ENCODE data around the gene CD37. TPM values are rescaled to one million over a fixed set of nuclear protein-coding genes. Genes with fewer than 3 reads are reported as not detected.
"Not testable (repeated sequence)": the region's sequence is repeated elsewhere in the genome, so short reads cannot be mapped to it uniquely, and the experiment has no call there.

Gene CD37
- total and polyA plus RNA-seq, 2 donors (not counting 1 experiment from before 2014, with no cell fraction given): not detected

DNA sequence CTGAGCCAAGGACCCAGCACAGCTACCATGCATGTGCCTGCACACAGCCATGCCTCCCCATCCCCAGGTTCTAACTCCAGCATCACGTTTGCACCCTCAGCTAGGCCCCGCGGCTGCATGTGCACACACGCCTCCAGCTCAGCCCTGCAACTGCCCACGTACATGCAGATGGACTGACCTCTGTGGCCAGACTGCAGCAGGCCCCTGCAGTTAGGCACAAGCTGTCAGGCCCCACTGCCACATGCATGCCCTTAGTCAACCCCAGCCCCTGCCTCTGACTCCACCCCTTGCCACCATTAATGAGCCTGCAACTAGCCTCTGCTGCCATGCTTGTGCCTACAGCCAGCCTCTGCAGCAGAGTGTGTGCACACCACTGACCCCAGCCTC, 33.3 kb upstream of the CD37 start:
- TF ChIP-seq, protein P1, sequence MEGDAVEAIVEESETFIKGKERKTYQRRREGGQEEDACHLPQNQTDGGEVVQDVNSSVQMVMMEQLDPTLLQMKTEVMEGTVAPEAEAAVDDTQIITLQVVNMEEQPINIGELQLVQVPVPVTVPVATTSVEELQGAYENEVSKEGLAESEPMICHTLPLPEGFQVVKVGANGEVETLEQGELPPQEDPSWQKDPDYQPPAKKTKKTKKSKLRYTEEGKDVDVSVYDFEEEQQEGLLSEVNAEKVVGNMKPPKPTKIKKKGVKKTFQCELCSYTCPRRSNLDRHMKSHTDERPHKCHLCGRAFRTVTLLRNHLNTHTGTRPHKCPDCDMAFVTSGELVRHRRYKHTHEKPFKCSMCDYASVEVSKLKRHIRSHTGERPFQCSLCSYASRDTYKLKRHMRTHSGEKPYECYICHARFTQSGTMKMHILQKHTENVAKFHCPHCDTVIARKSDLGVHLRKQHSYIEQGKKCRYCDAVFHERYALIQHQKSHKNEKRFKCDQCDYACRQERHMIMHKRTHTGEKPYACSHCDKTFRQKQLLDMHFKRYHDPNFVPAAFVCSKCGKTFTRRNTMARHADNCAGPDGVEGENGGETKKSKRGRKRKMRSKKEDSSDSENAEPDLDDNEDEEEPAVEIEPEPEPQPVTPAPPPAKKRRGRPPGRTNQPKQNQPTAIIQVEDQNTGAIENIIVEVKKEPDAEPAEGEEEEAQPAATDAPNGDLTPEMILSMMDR (conservative IDR thresholded peaks at IDR 0.05 in 1 of 2, IDR thresholded peaks at IDR 0.05 in 1 of 2; ENCODE audit: low read depth in 1 of 2, low read length in 2 of 2): no peak
- TF ChIP-seq EZH2 (IDR thresholded peaks at IDR 0.05; ENCODE audit: low read length, missing control alignments): no peak
- H3K4me1 ChIP-seq (ENCODE audit: control insufficient read depth, extremely low read depth, insufficient read depth, low read length): no peaks in the 10 kb centered on the region
- H3K9me3 ChIP-seq (ENCODE audit: control insufficient read depth, insufficient read depth, low read depth, low read length): no peaks in the 10 kb centered on the region
- H3K79me2 ChIP-seq (ENCODE audit: control insufficient read depth, insufficient read depth, low read length): no peaks in the 10 kb centered on the region
- H3K9ac ChIP-seq (ENCODE audit: insufficient read depth, low read length): no peak overlapping the region
- H2AFZ ChIP-seq (ENCODE audit: low read length): no peak overlapping the region
- no peaks in the 10 kb centered on the region for H3K36me3 ChIP-seq (ENCODE audit: control insufficient read depth, insufficient read depth, low read length)
- no peak overlapping the region for H3K4me2 ChIP-seq (ENCODE audit: extremely low read depth, insufficient read depth, low read length)
- no peaks in the 10 kb centered on the region for H3K27me3 ChIP-seq (ENCODE audit: control insufficient read depth, insufficient read depth, low read length)
- no peak for DNase-seq (ENCODE audit: low read depth in 2 of 2)
- no peak overlapping the region for H3K4me3 ChIP-seq (replicated peaks in 1 of 4; ENCODE audit: control extremely low read depth in 1 of 4, insufficient read depth in 1 of 4, low read depth in 3 of 4, low read length in 4 of 4)
- H3K27ac ChIP-seq (ENCODE audit: insufficient read depth, low read length): no peak overlapping the region
- no peaks in the 10 kb centered on the region for H4K20me1 ChIP-seq (ENCODE audit: control insufficient read depth, extremely low read depth, insufficient read depth, low read length)

DNA sequence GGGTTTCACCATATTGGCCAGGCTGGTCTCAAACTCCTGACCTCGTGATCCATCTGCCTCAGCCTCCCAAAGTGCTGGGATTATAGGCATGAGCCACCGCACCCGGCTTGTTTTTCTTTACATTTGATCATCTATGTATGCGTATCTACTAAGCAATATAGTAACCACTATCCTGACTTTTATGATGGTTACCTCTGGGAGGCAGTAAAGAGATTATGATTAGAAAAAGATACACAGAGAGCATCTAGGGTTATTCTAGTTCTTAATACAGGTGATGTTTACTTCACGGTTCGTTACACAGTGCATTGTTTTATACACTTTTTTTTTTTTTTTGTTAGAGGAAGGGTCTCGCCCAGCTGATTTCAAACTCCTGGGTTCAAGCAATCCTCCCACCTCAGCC, 28.5 kb upstream of the CD37 start:
- not testable (repeated sequence) for H3K9me3 ChIP-seq (ENCODE audit: control insufficient read depth, insufficient read depth, low read depth, low read length); H3K27ac ChIP-seq (ENCODE audit: insufficient read depth, low read length); H3K79me2 ChIP-seq (ENCODE audit: control insufficient read depth, insufficient read depth, low read length); H3K4me3 ChIP-seq (replicated peaks in 1 of 4; ENCODE audit: control extremely low read depth in 1 of 4, insufficient read depth in 1 of 4, low read depth in 3 of 4, low read length in 4 of 4); H2AFZ ChIP-seq (ENCODE audit: low read length); H3K36me3 ChIP-seq (ENCODE audit: control insufficient read depth, insufficient read depth, low read length); H3K4me1 ChIP-seq (ENCODE audit: control insufficient read depth, extremely low read depth, insufficient read depth, low read length); H3K4me2 ChIP-seq (ENCODE audit: extremely low read depth, insufficient read depth, low read length); H3K9ac ChIP-seq (ENCODE audit: insufficient read depth, low read length); H4K20me1 ChIP-seq (ENCODE audit: control insufficient read depth, extremely low read depth, insufficient read depth, low read length); H3K27me3 ChIP-seq (ENCODE audit: control insufficient read depth, insufficient read depth, low read length); DNase-seq (ENCODE audit: low read depth in 2 of 2)

DNA sequence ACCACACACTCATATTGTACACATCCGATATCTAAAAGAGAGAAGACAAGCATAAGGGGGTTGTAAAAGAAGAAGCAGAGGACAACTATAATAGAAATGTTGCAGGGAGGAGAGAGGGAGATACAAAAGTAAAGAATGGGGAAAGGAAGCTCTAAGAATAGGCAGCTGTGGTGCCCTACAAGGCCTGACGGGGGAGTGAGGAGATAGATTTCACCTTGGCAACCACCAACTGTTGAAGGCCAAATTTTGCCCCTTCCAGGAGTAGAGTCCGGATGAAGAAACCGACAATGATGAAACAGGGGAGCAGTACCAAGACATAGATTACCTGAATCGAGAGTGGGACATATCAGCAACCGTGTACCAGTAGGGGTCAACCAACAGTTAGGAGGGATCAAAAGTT, 26.1 kb upstream of the CD37 start:
- no peaks in the 10 kb centered on the region for H3K79me2 ChIP-seq (ENCODE audit: control insufficient read depth, insufficient read depth, low read length)
- H3K9ac ChIP-seq (ENCODE audit: insufficient read depth, low read length): no peak overlapping the region
- H2AFZ ChIP-seq (ENCODE audit: low read length): no peak overlapping the region
- no peak for DNase-seq (ENCODE audit: low read depth in 2 of 2)
- H3K4me2 ChIP-seq (ENCODE audit: extremely low read depth, insufficient read depth, low read length): no peak overlapping the region
- no peak overlapping the region for H3K4me3 ChIP-seq (replicated peaks in 1 of 4; ENCODE audit: control extremely low read depth in 1 of 4, insufficient read depth in 1 of 4, low read depth in 3 of 4, low read length in 4 of 4)
- no peaks in the 10 kb centered on the region for H3K9me3 ChIP-seq (ENCODE audit: control insufficient read depth, insufficient read depth, low read depth, low read length)
- H3K4me1 ChIP-seq (ENCODE audit: control insufficient read depth, extremely low read depth, insufficient read depth, low read length): no peaks in the 10 kb centered on the region
- no peaks in the 10 kb centered on the region for H3K36me3 ChIP-seq (ENCODE audit: control insufficient read depth, insufficient read depth, low read length)
- H3K27me3 ChIP-seq (ENCODE audit: control insufficient read depth, insufficient read depth, low read length): no peaks in the 10 kb centered on the region
- H4K20me1 ChIP-seq (ENCODE audit: control insufficient read depth, extremely low read depth, insufficient read depth, low read length): no peaks in the 10 kb centered on the region
- no peak overlapping the region for H3K27ac ChIP-seq (ENCODE audit: insufficient read depth, low read length)
- no peak for TF ChIP-seq EZH2 (IDR thresholded peaks at IDR 0.05; ENCODE audit: low read length, missing control alignments)
- TF ChIP-seq, protein P1 (conservative IDR thresholded peaks at IDR 0.05 in 1 of 2, IDR thresholded peaks at IDR 0.05 in 1 of 2; ENCODE audit: low read depth in 1 of 2, low read length in 2 of 2): no peak
